K562 (cell line): ENCODE measurements around the gene NR6A1. TPM values are rescaled to one million over a fixed set of nuclear protein-coding genes. Genes with fewer than 3 reads are reported as not detected.

Experiments
- ATAC-seq: fragments of 200-7000 bp; cut with Tn5 transposase; 3 replicates; pipeline ENCODE4 v1.9.1; 2020; ENCODE audit warnings: moderate library complexity
- BruUV-seq: library from RNA; stranded (reverse); fragments of 400-500 nt; replicated peaks from 2 replicates; lab custom pipeline; 2021; lab: Mats Ljungman, UMichigan
- CTCF ChIA-PET: fragments of 300-600 bp; formaldehyde crosslinking; extraction: SDS; loops from one replicate; lab custom pipeline; 2021; ENCODE audit warnings: low intra/inter-chr PET ratio; lab: Yijun Ruan, JAX
- POLR2A ChIA-PET: fragments of 300-600, 350-650 bp; sonication (Branson Sonifier 250); formaldehyde crosslinking; extraction: SDS; loops from one replicate; lab custom pipeline; 2021; ENCODE audit warnings: antibody characterized with exemption, inconsistent platforms; lab: Yijun Ruan, JAX
- DNase-seq, 4 experiments: peaks; one replicate each; pipeline versions ENCODE4 v3.0.0 to v3.0.0-alpha.2; 2011 to 2018; ENCODE audit warnings: low spot score in 3 of 4, mixed read lengths in 3 of 4; ENCODE audit errors: extremely low read depth in 1 of 4
- FAIRE-seq: peaks from 2 replicates; lab custom pipeline; 2011; peaks lifted over from hg19 to GRCh38; lab: Jason Lieb, UNC
- H2AFZ ChIP-seq: 2 replicates; pipeline ENCODE4 v1.6.0; 2011; ENCODE audit warnings: low read depth, low read length, control low read depth, inconsistent platforms
- H3K27ac ChIP-seq: fragments of 200-600 bp; 3 replicates; pipeline ENCODE4 v1.8.0; 2011; ENCODE audit warnings: low read depth, mild to moderate bottlenecking, control low read depth, inconsistent platforms, low read length, moderate library complexity, mixed read lengths; ENCODE audit errors: extremely low read depth
- H3K27me3 ChIP-seq, 2 experiments: fragments of 300-600 bp in 1 of 2; 2 replicates in 1 of 2; 3 replicates in 1 of 2; pipeline versions ENCODE4 v1.6.0 to v1.8.0; 2011; ENCODE audit warnings: inconsistent platforms in 2 of 2, low read length in 2 of 2, mild to moderate bottlenecking in 1 of 2, mixed read lengths in 1 of 2, moderate library complexity in 1 of 2; ENCODE audit not compliant: control insufficient read depth in 2 of 2, insufficient read depth in 2 of 2
- H3K36me3 ChIP-seq: fragments of 300-600 bp; 3 replicates; pipeline ENCODE4 v1.8.0; 2011; ENCODE audit warnings: mild to moderate bottlenecking, low read length, inconsistent platforms; ENCODE audit not compliant: control insufficient read depth, insufficient read depth
- H3K4me1 ChIP-seq, 2 experiments: fragments of 200-600 bp in 1 of 2; replicated peaks in 1 of 2; 2 replicates in 1 of 2; 3 replicates in 1 of 2; pipeline versions ENCODE4 v1.5.1 to v1.8.0; 2011; ENCODE audit warnings: inconsistent platforms in 2 of 2, low read length in 2 of 2, mild to moderate bottlenecking in 1 of 2, mixed read lengths in 1 of 2, moderate library complexity in 1 of 2; ENCODE audit not compliant: control insufficient read depth in 2 of 2, insufficient read depth in 2 of 2
- H3K4me2 ChIP-seq: 2 replicates; pipeline ENCODE4 v1.6.1; 2011; ENCODE audit warnings: low read length, control low read depth, inconsistent platforms, mixed read lengths; ENCODE audit not compliant: insufficient read depth
- H3K4me3 ChIP-seq: fragments of 200-600 bp; sonication (generic), shearing (Covaris generic); 2 replicates; pipeline ENCODE4 v1.5.1; 2016; ENCODE audit warnings: control low read depth, inconsistent platforms
- H3K79me2 ChIP-seq: fragments of 200-600 bp; 3 replicates; pipeline ENCODE4 v1.8.0; 2011; ENCODE audit warnings: low read length, inconsistent platforms; ENCODE audit not compliant: control insufficient read depth, insufficient read depth
- H3K9ac ChIP-seq, 2 experiments: 2 replicates each; pipeline versions ENCODE4 v1.6.0 to v1.6.1; 2011; ENCODE audit warnings: low read depth in 2 of 2, low read length in 2 of 2, control low read depth in 1 of 2, inconsistent platforms in 1 of 2, mild to moderate bottlenecking in 1 of 2, mixed read lengths in 1 of 2; ENCODE audit not compliant: insufficient read depth in 1 of 2
- H3K9me1 ChIP-seq: one replicate; pipeline ENCODE4 v1.6.0; 2011; ENCODE audit warnings: inconsistent platforms, mild to moderate bottlenecking, low read length, moderate library complexity; ENCODE audit not compliant: control insufficient read depth, insufficient read depth
- H3K9me3 ChIP-seq: replicated peaks from 2 replicates; pipeline ENCODE4 v1.5.1; 2011; ENCODE audit warnings: low read depth, low read length, inconsistent platforms; ENCODE audit not compliant: control insufficient read depth, insufficient read depth
- H4K20me1 ChIP-seq: replicated peaks from 2 replicates; pipeline ENCODE4 v1.6.1; 2011; ENCODE audit warnings: low read length, inconsistent platforms, mixed read lengths; ENCODE audit not compliant: control insufficient read depth, insufficient read depth
- KLF6 ChIP-seq: fragments of 250-450 bp; sonication (Bioruptor Pico); IDR thresholded peaks from 2 replicates; pipeline ENCODE4 v1.4.0; 2020; ENCODE audit warnings: mild to moderate bottlenecking, moderate library complexity, borderline replicate concordance
- POLR2AphosphoS2 ChIP-seq: IDR thresholded peaks from 2 replicates; pipeline ENCODE4 v1.6.1; 2012; ENCODE audit warnings: low read length, improper control_type of control experiment
- RBM34 ChIP-seq: fragments of 200-400 bp; formaldehyde crosslinking; IDR thresholded peaks from 2 replicates; pipeline ENCODE4 v1.6.1; 2018; ENCODE audit warnings: low read length, borderline replicate concordance; ENCODE audit not compliant: insufficient read depth
- SLC30A9 ChIP-seq: fragments of 250-450 bp; sonication (Bioruptor Pico); IDR thresholded peaks from 2 replicates; pipeline ENCODE4 v1.8.0; 2022; ENCODE audit warnings: mild to moderate bottlenecking, moderate library complexity
- SNIP1 ChIP-seq: fragments of 450-650 bp; IDR thresholded peaks from 2 replicates; pipeline ENCODE4 v1.7.1; 2017; ENCODE audit warnings: low read depth, mild to moderate bottlenecking
- SREBF1 ChIP-seq: fragments of 150-350 bp; IDR thresholded peaks from 2 replicates; pipeline ENCODE4 v1.6.1; 2014; ENCODE audit warnings: antibody characterized with exemption, low read depth, low read length, borderline replicate concordance
- STAT6 ChIP-seq: sonication (generic); formaldehyde crosslinking; IDR thresholded peaks from 2 replicates; pipeline ENCODE4 v1.8.1; 2023; ENCODE audit warnings: mild to moderate bottlenecking, missing genetic modification reagents
- SUPT5H ChIP-seq: fragments of 450-650 bp; IDR thresholded peaks from 2 replicates; pipeline ENCODE4 v1.6.1; 2016
- TBP ChIP-seq: optimal IDR thresholded peaks from 2 replicates; pipeline ENCODE3; 2011; ENCODE audit warnings: low read depth, low read length, improper control_type of control experiment
- ZNF12 ChIP-seq: sonication (generic); formaldehyde crosslinking; IDR thresholded peaks from 2 replicates; pipeline ENCODE4 v1.4.0; 2020; ENCODE audit warnings: mild to moderate bottlenecking, missing genetic modification reagents
- ZNF134 ChIP-seq: fragments of 250-450 bp; sonication (Bioruptor Pico); conservative IDR thresholded peaks from 2 replicates; pipeline ENCODE4 v1.4.0; 2020
- ZNF316 ChIP-seq: fragments of 450-650 bp; IDR thresholded peaks from 2 replicates; pipeline ENCODE4 v1.6.1; 2016
- in situ Hi-C: fragments of 300-500 bp; cut with MboI; formaldehyde crosslinking; loops from 4 replicates; pipeline ENCODE4 v1.15.0; 2018; ENCODE audit warnings: inconsistent platforms, mixed read lengths
- intact Hi-C: fragments of 100-400 bp; cut with micrococcal nuclease; formaldehyde crosslinking; loops from 2 replicates; pipeline ENCODE4 v1.14.2; 2022
- polyA plus RNA-seq, 8 experiments: library from polyadenylated mRNA; depleted of rRNA in 4 of 8; stranded (reverse) in 5 of 8; unstranded in 3 of 8; fragments of >200 nt; fragmentation: Nextera tagmentation in 2 of 8; fragmentation: Illumina TruSeq in 1 of 8; extraction: Ambion mirVana in 2 of 8; extraction: Trizol in 1 of 8; gene quantifications; 2 replicates each; pipeline versions ENCODE4 v1.2.1 to v1.2.3, GENCODE V29; 2011 to 2014; ENCODE audit warnings: inconsistent platforms in 1 of 8, missing spikeins in 1 of 8
- total RNA-seq, 7 experiments: library from RNA; depleted of rRNA in 6 of 7; stranded (reverse); fragments of >200 nt in 6 of 7; fragmentation: Illumina TruSeq in 2 of 7; extraction: Trizol in 2 of 7; gene quantifications; 2 replicates each; pipeline versions ENCODE4 v1.2.1 to v1.2.3, GENCODE V29; 2011 to 2021; ENCODE audit warnings: low replicate concordance in 1 of 7
- TF ChIP-seq, protein P1 (sequence below): fragments of 450-650 bp; IDR thresholded peaks from 2 replicates; pipeline ENCODE4 v1.6.1; 2016; ENCODE audit warnings: missing biosample characterization, missing genetic modification characterization

The NR6A1 gene
- total and polyA plus RNA-seq, 9 of the 15 experiments (the other 6 are each of a cell fraction or from before 2014, with no cell fraction given) = 9.7 to 55.4 (median 28.3) TPM

DNA sequence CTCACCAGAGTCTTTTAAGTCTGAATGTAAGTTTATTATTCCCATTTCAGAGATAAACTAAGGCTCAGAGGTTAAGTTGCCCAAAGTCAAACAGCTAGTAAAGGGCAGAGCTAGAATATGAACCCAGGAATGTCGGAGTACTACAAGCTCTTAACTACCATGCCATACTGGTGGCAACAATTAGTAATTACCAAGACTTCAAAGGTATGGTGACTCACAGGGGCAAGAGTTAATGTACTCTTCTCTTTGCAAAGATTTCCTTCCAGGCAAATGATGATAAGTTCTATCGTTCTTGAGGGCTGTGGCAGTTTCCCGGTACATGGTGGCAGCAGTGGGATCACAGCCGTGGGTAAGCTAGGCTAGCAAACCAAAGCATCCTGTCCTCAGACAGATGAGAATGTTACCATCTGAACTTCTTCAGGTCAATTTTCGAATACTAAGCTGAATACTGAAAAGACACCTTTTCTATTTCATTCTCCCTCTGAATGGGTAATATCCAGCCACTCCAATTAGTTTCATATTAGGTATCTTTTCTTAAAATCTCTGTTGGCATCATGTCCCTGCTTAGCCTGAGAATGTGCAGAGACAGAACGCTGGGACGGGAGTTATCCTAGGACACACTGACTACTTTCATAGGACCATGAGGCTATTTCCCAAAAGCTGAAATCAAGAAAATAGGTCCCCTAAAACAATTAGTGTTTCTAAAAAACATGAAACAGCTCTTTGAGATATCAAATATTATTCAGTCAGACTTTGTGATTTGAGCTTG, 147.0 kb downstream of the NR6A1 start (continued):
- TF ChIP-seq, protein P1, sequence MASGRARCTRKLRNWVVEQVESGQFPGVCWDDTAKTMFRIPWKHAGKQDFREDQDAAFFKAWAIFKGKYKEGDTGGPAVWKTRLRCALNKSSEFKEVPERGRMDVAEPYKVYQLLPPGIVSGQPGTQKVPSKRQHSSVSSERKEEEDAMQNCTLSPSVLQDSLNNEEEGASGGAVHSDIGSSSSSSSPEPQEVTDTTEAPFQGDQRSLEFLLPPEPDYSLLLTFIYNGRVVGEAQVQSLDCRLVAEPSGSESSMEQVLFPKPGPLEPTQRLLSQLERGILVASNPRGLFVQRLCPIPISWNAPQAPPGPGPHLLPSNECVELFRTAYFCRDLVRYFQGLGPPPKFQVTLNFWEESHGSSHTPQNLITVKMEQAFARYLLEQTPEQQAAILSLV (tag) = no peak
- TF ChIP-seq SLC30A9 (CRISPR knock-in tag) = no peak
- no peak for TF ChIP-seq ZNF316
- no peak for TF ChIP-seq ZNF134
- no peak for TF ChIP-seq POLR2AphosphoS2
- TF ChIP-seq KLF6 = no peak

DNA sequence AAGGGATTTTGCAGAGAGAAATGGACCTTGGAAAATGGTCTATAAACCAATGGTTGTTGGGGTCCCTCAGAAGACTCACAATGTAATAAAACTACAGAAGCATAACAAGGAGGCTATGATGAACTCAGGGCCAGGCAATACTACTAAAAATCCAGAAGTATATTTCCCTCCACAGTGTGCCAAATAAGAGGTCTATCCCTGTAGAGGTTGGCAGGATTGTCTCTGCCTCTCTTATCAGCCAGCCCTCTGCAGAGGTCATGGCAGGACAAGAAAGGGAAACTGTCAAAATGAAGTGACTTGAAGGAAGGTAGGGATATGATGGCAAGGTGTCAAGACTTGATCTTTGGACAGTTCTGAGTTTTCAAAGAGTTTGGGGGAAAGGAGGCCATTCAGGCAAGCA, 148.2 kb downstream of the NR6A1 start:
- ATAC-seq = no peak; the same call in 2 of the 3 replicates
- in situ Hi-C loops (loop anchor here (5.0 kb wide), 1 partner anchor 219 kb away; no protein-coding TSS in a partner anchor), intact Hi-C loops (no loop called here)
- Histone ChIP-seq H3K79me2 (peaks cover 1% of the 10 kb centered on the region; the same call in 1 of the 3 replicates), H3K4me3 (no peak overlapping the region), H2AFZ (no peak overlapping the region), H3K27ac (no peak overlapping the region), H3K4me1 (no peaks in the 10 kb centered on the region; a peak in 4 of 5 replicates), H3K9me1 (no peaks in the 10 kb centered on the region), H3K9me3 (no peaks in the 10 kb centered on the region), H3K9ac (no peak overlapping the region), H3K4me2 (no peak overlapping the region), H3K36me3 (no peaks in the 10 kb centered on the region), H3K27me3 (no peaks in the 10 kb centered on the region), H4K20me1 (peaks cover 2% of the 10 kb centered on the region; the same call in 1 of the 2 replicates)
- TF ChIP-seq STAT6 (CRISPR knock-in tag) = no peak
- no peak for TF ChIP-seq ZNF12 (CRISPR knock-in tag)
- no peak for TF ChIP-seq SUPT5H
- no peak for TF ChIP-seq RBM34
- TF ChIP-seq SNIP1 = no peak
- no peak for TF ChIP-seq SREBF1
- no peak for TF ChIP-seq TBP
- no peak for FAIRE-seq
- POLR2A ChIA-PET = interaction anchor here (0.6 to 3.0 kb wide), 3 partner anchors 10 to 23 kb away, joined by 3 to 11 read pairs (median 3); no protein-coding TSS in a partner anchor
- BruUV-seq = no TSS peak
- no peak for DNase-seq
- CTCF ChIA-PET = interaction anchor here (9.4 kb wide), 1 partner anchor 88 kb away, joined by 147 read pairs; no protein-coding TSS in a partner anchor
